Left lobe of liver (tissue), 2 donors: ENCODE results near the gene ODF4. TPM values are rescaled to one million over a fixed set of nuclear protein-coding genes. Genes with fewer than 3 reads are reported as not detected.
"Not testable (repeated sequence)": the region's sequence is repeated elsewhere in the genome, so short reads cannot be mapped to it uniquely, and the experiment has no call there.

ENCODE experiments used
- ATAC-seq: fragments of 200-7000 bp; cut with Tn5 transposase; one replicate; pipeline ENCODE4 v1.9.1; 2020; ENCODE audit warnings: mild to moderate bottlenecking, moderate library complexity
- DNase-seq: peaks from one replicate; pipeline ENCODE4 v3.0.0-alpha.2; 2020; ENCODE audit warnings: low spot score
- total RNA-seq: library from RNA; stranded (reverse); gene quantifications from one replicate; pipeline ENCODE4 v1.2.1, GENCODE V29; 2021
- donor health status: DM: no; HTN: no; CAD: no; lungs with moderate emphysema.
- donor health status: DM: no; HTN: yes; CAD: no.

ODF4 gene
- total RNA-seq, 1 donor from 2014 or later, result not detected

GRCh38 chr17:8365143-8365542 is 25.5 kb downstream of the ODF4 start:
- no peak for ATAC-seq
- DNase-seq, result no peak

DNA sequence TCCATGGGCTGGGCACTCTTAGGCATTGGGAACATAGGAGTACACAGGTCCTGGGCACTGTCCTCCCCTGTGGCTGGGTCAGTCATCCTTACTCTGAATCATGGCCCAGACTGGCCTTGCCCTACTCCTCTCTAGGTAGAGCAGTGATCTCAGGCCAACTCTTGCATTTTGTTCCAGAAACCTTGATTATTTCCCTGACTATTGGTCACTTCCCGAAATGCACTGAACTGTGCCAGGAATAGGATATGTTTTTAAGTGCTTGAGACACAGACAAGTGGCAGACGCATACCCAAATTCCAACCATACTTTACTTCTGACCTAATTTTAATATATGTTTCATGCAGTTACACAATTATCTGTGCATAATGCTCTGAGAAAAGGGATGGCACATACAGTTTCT is 26.6 kb downstream of the ODF4 start:
- ATAC-seq (no peak), DNase-seq (no peak)

- no peak for ATAC-seq
- DNase-seq, result no peak
Measured at GRCh38 chr17:8368193-8368592, 28.6 kb downstream of the ODF4 start.

DNA sequence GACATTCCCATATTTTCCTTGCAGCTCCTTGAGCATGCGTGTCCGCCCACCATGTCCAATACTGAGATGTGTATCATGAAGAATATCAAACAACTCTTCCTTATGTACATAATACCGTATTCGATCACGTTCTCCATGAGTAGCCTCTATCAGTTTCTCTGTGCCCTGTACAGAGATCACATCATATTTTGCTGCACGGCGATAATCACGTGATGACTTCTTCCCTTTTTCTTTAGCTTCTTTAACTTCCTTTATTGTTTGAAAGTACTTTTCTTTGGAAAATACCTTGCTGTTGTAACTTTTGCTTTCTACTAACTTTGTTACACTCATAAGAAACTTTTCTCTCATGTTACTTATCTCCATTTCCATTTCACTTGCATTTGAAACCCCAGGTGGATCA is 30.3 kb downstream of the ODF4 start:
- no peak for ATAC-seq
- no peak for DNase-seq

GRCh38 chr17:8371786-8372185 is 32.1 kb downstream of the ODF4 start:
- ATAC-seq (no peak), DNase-seq (no peak)

- DNase-seq, result no peak
- no peak for ATAC-seq
Measured at GRCh38 chr17:8372422-8372821, 32.8 kb downstream of the ODF4 start.

- DNase-seq, ATAC-seq: not testable (repeated sequence)
Measured at GRCh38 chr17:8373856-8374255, 34.2 kb downstream of the ODF4 start.

DNA sequence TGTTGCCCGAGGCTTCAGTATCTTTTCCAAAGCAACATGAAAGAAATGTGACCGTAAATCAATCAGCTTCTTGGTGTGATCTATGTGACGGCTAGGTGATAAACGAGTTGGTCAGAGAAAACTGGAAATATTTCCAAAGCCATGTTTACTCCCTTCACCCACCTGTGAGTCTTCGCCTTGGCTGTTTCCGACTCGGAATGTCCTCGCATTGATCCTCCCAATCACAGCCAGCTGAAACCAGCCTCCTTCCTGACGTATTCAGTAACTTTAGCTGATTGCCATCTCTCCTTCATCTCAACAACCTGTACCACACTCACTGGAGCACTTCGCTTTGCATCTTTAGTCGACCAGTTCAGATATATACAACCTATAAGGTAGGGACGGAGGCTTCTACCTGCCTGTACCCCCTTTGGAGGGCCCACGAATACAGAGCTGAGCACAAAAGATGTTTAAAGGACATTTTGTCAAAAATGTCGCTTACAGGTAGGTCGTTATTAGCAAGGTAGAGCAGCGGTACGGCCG is 36.2 kb downstream of the ODF4 start:
- ATAC-seq (no peak), DNase-seq (no peak)

- ATAC-seq (peak; percentile 99), DNase-seq (peak; percentile 94)
Measured at GRCh38 chr17:8376271-8377067, 36.8 kb downstream of the ODF4 start, which contains the start of gene KRABD2. Gene KRABD2 (minus strand): TSS chr17:8376704.

DNA sequence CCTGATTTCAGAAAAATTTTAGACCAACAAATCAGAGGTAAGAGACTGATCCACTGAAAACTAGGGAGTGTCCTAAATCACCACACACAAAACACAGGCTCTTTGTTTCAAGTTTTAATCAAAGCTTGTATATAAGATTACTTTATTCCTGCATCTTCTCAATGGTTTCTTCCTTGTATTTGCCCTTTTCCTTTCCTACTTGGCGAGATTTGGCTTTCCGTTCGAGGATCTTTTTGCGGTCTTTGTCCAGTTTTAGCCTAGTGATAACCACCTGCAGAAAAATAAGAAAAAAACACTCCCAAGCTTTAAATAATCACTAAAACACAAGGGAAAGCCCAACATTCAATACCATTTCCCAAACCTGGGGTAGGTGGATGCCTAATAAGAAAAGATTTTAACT is 37.8 kb downstream of the ODF4 start:
- no peak for ATAC-seq

DNA sequence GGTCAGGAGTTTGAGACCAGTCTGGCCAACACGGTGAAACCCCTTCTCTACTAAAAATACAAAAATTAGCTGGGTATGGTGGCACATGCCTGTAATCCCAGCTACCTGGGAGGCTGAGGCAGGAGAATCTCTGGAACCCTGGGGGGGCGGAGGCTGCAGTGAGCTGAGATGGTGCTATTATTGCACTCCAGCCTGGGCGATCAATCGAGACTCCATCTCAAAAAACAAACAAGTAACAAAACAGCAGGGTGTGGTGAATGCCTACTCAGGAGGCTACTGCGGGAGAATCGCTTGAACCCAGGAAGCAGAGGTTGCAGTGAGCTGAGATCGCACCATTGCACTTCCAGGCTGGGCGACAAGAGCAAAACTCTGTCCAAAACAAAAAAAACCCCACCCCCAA is 38.5 kb downstream of the ODF4 start:
- DNase-seq, ATAC-seq: not testable (repeated sequence)

More for the DNA sequence above, 37.8 kb downstream of the ODF4 start:
- DNase-seq, result no peak

- DNase-seq (no peak), ATAC-seq (no peak)
Measured at GRCh38 chr17:8380049-8380448, 40.4 kb downstream of the ODF4 start.

GRCh38 chr17:8382052-8382879 is 42.6 kb downstream of the ODF4 start:
- ATAC-seq (no peak), DNase-seq (no peak)

DNA sequence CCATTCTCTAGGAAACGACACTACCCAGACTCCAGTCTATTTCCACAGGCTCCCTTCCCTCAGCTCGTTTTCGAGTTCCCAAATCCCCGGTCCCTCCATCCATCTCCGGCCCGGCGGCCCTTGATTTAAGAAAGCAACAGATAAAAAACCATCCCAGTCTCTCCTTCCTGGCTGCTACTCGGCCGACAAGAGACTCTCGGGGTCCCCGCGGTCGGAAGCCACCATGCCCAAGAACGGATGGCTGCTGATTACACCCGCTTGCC is 43.2 kb downstream of the ODF4 start:
- ATAC-seq (peak; percentile 4), DNase-seq (no peak)

DNA sequence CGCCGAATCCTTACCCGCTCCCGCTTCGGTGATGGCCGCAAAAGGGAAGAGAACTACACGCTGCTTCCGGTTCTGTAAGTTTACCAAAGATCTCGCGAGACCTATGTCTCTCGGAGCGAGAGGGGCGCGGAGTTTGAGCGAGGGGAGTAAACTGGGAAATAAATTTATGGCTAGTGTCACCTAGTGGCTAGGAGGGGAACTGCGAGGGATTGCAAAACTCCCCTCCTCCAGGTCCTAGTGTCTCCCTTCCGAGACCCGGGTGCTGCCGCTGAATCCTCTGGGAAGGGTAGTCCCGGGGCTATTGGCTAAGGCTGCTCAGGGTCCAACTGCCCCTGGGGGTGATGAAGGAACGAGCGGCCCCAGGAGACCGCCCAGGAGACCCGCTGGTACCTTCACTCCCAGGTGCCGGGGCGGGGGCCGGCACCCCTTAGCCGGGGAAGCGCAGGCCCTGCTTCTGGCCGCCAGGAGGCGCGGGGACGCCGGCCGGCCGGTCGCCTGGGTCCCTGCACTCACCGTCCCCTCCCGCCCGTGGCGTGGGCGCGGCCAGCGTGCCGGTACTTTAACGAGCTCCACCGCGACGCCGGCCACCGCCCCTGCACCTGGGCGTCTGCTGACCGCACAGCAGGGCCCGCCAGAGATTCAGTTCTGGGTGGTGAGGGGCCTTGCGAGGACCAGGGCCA is 43.6 kb downstream of the ODF4 start, which contains the start of gene RPL26:
Gene RPL26 (minus strand): TSS at position 51 of the 680 bp plus-strand sequence. CDS start 883 bp downstream, outside the sequence.
- ATAC-seq (peak; percentile 94), DNase-seq (peak; percentile 95)

DNA sequence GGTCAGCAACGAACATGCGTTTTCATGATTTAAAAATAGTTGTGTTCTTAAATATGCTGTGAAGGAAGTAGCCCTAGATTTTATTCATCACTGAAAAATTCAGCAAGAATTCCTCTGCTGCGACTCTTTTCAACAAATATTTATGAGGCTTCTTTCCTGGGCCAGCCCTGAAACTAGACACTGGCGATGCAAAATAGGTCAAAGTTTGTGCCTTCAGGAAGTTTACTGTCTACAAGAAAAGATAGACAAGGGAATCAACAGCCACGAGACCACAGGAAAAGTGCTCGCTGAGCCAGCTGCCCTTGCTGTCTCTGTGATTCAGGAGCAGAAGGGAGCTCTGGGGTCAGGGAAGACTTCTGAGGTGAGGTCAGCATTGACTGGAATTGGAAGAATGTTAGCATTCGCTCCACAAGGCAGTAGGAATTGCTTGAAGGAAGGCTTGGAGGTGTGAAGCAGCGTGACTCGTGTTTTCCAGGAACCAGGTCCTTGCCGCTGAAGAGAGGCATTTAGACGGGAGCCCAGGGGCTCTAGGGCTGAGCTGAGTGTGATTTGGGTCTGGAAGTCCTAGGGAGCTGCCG is 45.2 kb downstream of the ODF4 start:
- DNase-seq (no peak), ATAC-seq (no peak)

DNA sequence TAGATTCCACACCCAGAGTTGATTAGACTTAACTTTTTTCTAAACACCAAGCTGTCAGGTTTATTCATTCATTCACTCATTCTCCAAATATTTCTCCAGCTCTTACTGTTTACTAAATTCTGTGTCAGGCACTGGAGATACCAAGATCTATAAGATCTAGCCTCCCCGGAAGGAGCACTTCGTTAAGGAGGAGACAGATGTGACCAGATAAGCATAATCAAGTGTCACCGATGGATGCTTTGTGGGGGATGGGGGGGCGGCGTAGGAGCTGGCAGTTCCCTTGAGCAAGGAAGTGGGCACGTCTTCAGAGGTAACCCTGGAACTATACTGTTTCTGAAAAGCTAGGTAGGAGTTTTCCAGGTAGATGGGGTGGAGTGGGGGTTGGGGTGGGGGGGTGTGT is 47.2 kb downstream of the ODF4 start:
- DNase-seq (no peak), ATAC-seq (no peak)

GRCh38 chr17:8387914-8388651 is 48.4 kb downstream of the ODF4 start:
- ATAC-seq (no peak), DNase-seq (no peak)

DNA sequence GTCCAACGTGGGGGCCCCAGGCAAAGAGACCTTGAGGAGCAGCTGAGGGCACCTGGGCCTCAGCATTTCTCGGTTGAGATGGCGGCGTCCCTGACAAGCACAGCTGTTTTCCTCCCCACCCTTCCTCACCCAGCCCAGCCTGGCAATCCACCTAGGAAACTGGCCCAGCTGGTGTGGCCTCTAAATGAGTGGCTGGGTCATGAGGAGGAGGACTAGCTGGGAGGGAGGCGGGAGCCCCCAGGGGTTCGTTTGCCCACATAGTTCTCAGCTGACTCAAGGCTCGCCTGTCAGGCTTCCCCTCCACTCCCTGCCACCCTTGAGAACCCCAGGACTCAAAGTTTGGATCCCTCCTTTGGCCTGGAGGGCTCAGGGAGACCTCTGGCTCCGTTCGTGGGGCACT is 52.1 kb downstream of the ODF4 start:
- DNase-seq (no peak), ATAC-seq (no peak)

- DNase-seq (no peak), ATAC-seq (no peak)
Measured at GRCh38 chr17:8392274-8392673, 52.6 kb downstream of the ODF4 start.
